Liver (tissue), 3 donors: Measurements from ENCODE around the gene KCNMA1.

Experiments
- CTCF ChIP-seq: fragments of 150-350 bp; IDR thresholded peaks from 2 replicates; pipeline ENCODE4 v1.5.1; 2017; ENCODE audit warnings: improper control_type of control experiment, low read depth, low read length; ENCODE audit not compliant: missing input control
- EGR1 ChIP-seq, 2 donors: IDR thresholded peaks; 2 replicates each; pipeline ENCODE4 v1.6.1; 2016 to 2018; ENCODE audit warnings: antibody characterized with exemption in 2 of 2, low read depth in 2 of 2
- FOXA1 ChIP-seq: IDR thresholded peaks from 2 replicates; pipeline ENCODE4 v1.6.1; 2016; ENCODE audit warnings: antibody characterized with exemption
- RAD21 ChIP-seq, 2 donors: IDR thresholded peaks; 2 replicates each; pipeline ENCODE4 v1.6.1; 2016; ENCODE audit warnings: antibody characterized with exemption in 2 of 2, mild to moderate bottlenecking in 2 of 2
- YY1 ChIP-seq: IDR thresholded peaks from 2 replicates; pipeline ENCODE4 v1.6.1; 2016; ENCODE audit warnings: antibody characterized with exemption, mild to moderate bottlenecking
- TF ChIP-seq, protein P1 (sequence below): IDR thresholded peaks from 2 replicates; pipeline ENCODE4 v1.6.1; 2016; ENCODE audit warnings: antibody characterized with exemption, mild to moderate bottlenecking
- TF ChIP-seq, protein P2 (sequence below): IDR thresholded peaks from 2 replicates; pipeline ENCODE4 v1.6.1; 2016; ENCODE audit warnings: antibody characterized with exemption
- donor health status: healthy.
- donor health status: healthy.

- no peak for TF ChIP-seq FOXA1
- no peak for TF ChIP-seq CTCF
- no peak for TF ChIP-seq EGR1 (IDR thresholded peaks at IDR 0.05; ENCODE audit: low read depth in 2 of 2)
- TF ChIP-seq, protein P1, sequence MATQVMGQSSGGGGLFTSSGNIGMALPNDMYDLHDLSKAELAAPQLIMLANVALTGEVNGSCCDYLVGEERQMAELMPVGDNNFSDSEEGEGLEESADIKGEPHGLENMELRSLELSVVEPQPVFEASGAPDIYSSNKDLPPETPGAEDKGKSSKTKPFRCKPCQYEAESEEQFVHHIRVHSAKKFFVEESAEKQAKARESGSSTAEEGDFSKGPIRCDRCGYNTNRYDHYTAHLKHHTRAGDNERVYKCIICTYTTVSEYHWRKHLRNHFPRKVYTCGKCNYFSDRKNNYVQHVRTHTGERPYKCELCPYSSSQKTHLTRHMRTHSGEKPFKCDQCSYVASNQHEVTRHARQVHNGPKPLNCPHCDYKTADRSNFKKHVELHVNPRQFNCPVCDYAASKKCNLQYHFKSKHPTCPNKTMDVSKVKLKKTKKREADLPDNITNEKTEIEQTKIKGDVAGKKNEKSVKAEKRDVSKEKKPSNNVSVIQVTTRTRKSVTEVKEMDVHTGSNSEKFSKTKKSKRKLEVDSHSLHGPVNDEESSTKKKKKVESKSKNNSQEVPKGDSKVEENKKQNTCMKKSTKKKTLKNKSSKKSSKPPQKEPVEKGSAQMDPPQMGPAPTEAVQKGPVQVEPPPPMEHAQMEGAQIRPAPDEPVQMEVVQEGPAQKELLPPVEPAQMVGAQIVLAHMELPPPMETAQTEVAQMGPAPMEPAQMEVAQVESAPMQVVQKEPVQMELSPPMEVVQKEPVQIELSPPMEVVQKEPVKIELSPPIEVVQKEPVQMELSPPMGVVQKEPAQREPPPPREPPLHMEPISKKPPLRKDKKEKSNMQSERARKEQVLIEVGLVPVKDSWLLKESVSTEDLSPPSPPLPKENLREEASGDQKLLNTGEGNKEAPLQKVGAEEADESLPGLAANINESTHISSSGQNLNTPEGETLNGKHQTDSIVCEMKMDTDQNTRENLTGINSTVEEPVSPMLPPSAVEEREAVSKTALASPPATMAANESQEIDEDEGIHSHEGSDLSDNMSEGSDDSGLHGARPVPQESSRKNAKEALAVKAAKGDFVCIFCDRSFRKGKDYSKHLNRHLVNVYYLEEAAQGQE, result no peak
- no peak for TF ChIP-seq RAD21 (IDR thresholded peaks at IDR 0.05)
- TF ChIP-seq, protein P2, sequence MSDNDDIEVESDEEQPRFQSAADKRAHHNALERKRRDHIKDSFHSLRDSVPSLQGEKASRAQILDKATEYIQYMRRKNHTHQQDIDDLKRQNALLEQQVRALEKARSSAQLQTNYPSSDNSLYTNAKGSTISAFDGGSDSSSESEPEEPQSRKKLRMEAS, result no peak
- TF ChIP-seq YY1, result no peak
Observed at GRCh38 chr10:77175631-77176222, 461.9 kb downstream of the KCNMA1 start.
